Activated CD8-positive, alpha-beta T cell treated with anti-CD3 and anti-CD28 coated beads for 36 hours (primary cell): Measurements from ENCODE around the gene DPP6. TPM values are rescaled to one million over a fixed set of nuclear protein-coding genes. Genes with fewer than 3 reads are reported as not detected.

Experiments
- ATAC-seq: fragments of 200-7000 bp; cut with Tn5 transposase; one replicate; pipeline ENCODE4 v1.10.0; 2021; ENCODE audit warnings: mild to moderate bottlenecking, moderate library complexity
- CTCF ChIA-PET: fragments of 350-600 bp; sonication (Branson Sonifier 250); formaldehyde crosslinking; loops from one replicate; lab custom pipeline; 2021; ENCODE audit warnings: antibody characterized with exemption; lab: Charles Lee
- POLR2A ChIA-PET: fragments of 350-600 bp; sonication (Branson Sonifier 250); formaldehyde crosslinking; loops from one replicate; lab custom pipeline; 2021; ENCODE audit warnings: antibody characterized with exemption; lab: Charles Lee
- DNase-seq: peaks from one replicate; pipeline ENCODE4 v3.0.0-alpha.2; 2020
- H3K27ac Mint-ChIP-seq: one replicate; pipeline ENCODE4 v1.8.0; 2021; ENCODE audit warnings: mild to moderate bottlenecking, mixed read lengths
- H3K27me3 Mint-ChIP-seq: one replicate; pipeline ENCODE4 v1.8.0; 2021; ENCODE audit warnings: mixed read lengths
- H3K36me3 Mint-ChIP-seq: one replicate; pipeline ENCODE4 v1.8.0; 2021; ENCODE audit warnings: low read depth, mixed read lengths
- H3K4me1 Mint-ChIP-seq: one replicate; pipeline ENCODE4 v1.8.0; 2021; ENCODE audit warnings: low read depth, mixed read lengths
- H3K4me3 Mint-ChIP-seq: one replicate; pipeline ENCODE4 v1.8.0; 2021; ENCODE audit warnings: mild to moderate bottlenecking, moderate library complexity, mixed read lengths
- H3K9me3 Mint-ChIP-seq: one replicate; pipeline ENCODE4 v1.8.0; 2021; ENCODE audit warnings: mixed read lengths
- intact Hi-C: fragments of 100-400 bp; cut with micrococcal nuclease; formaldehyde crosslinking; loops from one replicate; pipeline ENCODE4 v1.10.0; 2022
- total RNA-seq, 2 experiments: library from RNA; stranded (reverse); gene quantifications; one replicate each; pipeline ENCODE4 v1.2.3, GENCODE V29; 2021
- TF ChIP-seq, protein P1 (sequence below): fragments of 200-600 bp; IDR thresholded peaks from one replicate; pipeline ENCODE4 v1.8.0; 2022; ENCODE audit warnings: antibody characterized with exemption, mild to moderate bottlenecking

Gene DPP6
- total RNA-seq, 2 experiments from 2014 or later = not detected

DNA sequence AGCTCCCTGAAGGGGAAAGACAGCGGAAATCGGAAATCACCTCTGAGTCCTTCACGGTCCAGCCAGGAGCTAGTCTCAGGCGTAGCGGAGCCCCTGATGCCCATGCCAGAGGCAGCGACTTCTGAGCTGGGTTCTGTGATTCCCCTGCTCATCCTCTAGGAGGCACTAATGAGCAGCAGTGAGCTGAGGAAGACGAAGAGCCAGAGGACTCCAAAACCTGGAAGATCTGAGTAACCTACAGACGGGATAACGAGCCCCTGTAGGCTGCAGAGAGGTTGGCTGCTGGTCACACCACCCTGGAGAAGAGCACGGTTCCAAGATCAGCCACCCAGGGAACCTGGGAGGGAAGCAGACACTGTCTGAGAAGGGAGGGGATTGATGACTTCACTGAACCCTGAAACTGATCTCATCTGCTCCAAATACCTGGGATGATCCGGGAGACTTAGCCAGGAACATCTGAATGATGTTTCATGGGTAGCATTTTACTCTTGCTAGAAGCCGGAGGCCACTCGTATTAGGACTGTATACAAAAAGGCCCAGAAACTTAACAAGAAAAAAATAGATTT lies 646.6 kb downstream of the DPP6 start:
- no peak for ATAC-seq
- no peaks in the 10 kb centered on the region for H3K4me1 Mint-ChIP-seq
- H3K9me3 Mint-ChIP-seq = peaks cover 2% of the 10 kb centered on the region
- no peak overlapping the region for H3K27ac Mint-ChIP-seq
- no peak overlapping the region for H3K4me3 Mint-ChIP-seq
- CTCF ChIA-PET = interaction anchor here (0.8 to 1.4 kb wide), 7 partner anchors 9 to 215 kb away, joined by 3 to 9 read pairs (median 4); no protein-coding TSS in a partner anchor
- no peak for DNase-seq
- no peaks in the 10 kb centered on the region for H3K36me3 Mint-ChIP-seq
- intact Hi-C loops = no loop called here
- TF ChIP-seq, protein P1, sequence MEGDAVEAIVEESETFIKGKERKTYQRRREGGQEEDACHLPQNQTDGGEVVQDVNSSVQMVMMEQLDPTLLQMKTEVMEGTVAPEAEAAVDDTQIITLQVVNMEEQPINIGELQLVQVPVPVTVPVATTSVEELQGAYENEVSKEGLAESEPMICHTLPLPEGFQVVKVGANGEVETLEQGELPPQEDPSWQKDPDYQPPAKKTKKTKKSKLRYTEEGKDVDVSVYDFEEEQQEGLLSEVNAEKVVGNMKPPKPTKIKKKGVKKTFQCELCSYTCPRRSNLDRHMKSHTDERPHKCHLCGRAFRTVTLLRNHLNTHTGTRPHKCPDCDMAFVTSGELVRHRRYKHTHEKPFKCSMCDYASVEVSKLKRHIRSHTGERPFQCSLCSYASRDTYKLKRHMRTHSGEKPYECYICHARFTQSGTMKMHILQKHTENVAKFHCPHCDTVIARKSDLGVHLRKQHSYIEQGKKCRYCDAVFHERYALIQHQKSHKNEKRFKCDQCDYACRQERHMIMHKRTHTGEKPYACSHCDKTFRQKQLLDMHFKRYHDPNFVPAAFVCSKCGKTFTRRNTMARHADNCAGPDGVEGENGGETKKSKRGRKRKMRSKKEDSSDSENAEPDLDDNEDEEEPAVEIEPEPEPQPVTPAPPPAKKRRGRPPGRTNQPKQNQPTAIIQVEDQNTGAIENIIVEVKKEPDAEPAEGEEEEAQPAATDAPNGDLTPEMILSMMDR = peak; percentile 44
- POLR2A ChIA-PET = interaction anchor here (0.8 kb wide), 1 partner anchor 15 kb away, joined by 3 read pairs; no protein-coding TSS in a partner anchor
- H3K27me3 Mint-ChIP-seq = no peaks in the 10 kb centered on the region

DNA sequence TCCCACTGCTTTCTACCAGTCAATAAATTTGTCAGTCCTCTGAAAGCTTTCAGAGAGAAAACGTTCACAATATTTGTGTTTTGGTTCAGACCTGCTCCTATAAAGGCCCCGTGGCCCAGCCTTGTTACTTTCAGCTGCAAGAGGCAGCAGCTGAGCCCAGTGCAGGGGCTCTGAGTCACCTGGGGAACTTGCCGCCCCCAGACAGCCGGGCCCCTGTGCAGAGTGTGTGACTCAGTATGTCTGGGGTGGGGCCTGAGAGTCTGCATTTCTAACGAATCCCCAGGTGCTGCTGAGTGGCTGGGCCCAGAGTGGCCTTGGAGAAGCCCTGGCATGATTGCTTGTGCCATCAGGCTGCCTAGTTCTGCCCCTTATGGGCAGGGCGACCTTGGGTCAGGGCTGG lies 647.2 kb downstream of the DPP6 start:
- ATAC-seq = peak; percentile 58
- no peaks in the 10 kb centered on the region for H3K36me3 Mint-ChIP-seq
- intact Hi-C loops = no loop called here
- peak; percentile 27 for DNase-seq
- H3K9me3 Mint-ChIP-seq = peaks cover 2% of the 10 kb centered on the region
- no peak overlapping the region for H3K27ac Mint-ChIP-seq
- no peaks in the 10 kb centered on the region for H3K27me3 Mint-ChIP-seq
- POLR2A ChIA-PET = interaction anchor here (0.8 kb wide), 1 partner anchor 16 kb away, joined by 3 read pairs; no protein-coding TSS in a partner anchor
- TF ChIP-seq, protein P1 = no peak
- no peaks in the 10 kb centered on the region for H3K4me1 Mint-ChIP-seq
- CTCF ChIA-PET = interaction anchor here (1.2 to 1.4 kb wide), 3 partner anchors 10 to 44 kb away, joined by 4 to 9 read pairs (median 5); no protein-coding TSS in a partner anchor
- H3K4me3 Mint-ChIP-seq = no peak overlapping the region

DNA sequence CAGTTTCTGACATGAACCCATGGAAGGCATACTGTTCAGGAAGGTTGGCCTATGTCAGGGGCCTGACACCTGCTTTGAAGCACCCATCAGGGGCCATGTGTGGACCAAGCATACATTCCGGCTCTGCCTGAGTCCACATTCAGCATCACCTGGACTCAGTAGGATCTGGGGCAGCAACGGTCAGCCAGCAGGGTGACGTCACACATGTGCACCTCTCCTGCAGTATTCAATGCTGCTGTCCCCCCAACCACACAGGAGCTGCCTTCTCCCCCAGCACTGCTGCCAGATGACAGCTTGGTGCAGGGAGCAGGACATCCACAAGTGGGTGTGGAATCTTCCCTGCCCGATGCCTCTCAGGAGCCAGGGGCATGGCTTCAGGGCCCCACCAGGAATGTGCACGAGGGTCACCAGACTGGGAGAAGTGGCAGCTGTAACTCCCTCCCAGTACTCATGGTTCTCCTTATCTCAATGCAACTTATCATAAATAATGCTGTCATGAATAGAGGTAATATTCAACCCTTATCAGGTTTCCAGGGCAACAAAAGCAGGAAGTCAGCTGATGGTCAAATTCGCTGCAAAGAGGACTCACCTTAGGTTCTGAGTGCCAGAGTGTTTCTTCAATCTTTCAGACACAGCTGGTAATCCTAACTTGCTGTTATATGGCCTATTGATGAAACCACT lies 657.8 kb downstream of the DPP6 start:
- POLR2A ChIA-PET = no interaction called here
- TF ChIP-seq, protein P1 = no peak
- CTCF ChIA-PET = interaction anchor here (1.1 kb wide), 1 partner anchor 11 kb away, joined by 4 read pairs; no protein-coding TSS in a partner anchor

DNA sequence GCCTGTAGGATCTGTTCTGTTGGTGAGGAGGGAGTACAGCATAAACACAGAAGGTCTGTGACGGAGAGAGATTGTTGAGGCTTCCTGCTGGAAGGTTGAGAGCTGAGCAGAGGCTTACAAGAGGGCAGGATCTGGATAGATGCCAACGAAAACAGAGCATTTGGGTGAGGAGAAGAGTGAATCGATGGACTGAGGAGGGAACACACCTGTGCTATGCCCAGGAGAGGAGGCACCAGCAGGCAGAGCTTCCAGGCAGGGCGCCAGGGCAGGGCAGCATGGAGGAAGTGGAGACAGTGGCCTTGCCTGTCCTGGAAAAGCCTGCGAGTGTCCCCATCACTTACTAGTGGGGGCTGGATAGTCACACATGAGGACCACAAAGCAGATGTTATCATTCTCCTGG lies 667.8 kb downstream of the DPP6 start:
- no peaks in the 10 kb centered on the region for H3K4me1 Mint-ChIP-seq
- H3K27ac Mint-ChIP-seq = no peak overlapping the region
- no peak for ATAC-seq

More for the DNA sequence above, 657.8 kb downstream of the DPP6 start:
- H3K4me1 Mint-ChIP-seq = no peaks in the 10 kb centered on the region
- H3K27ac Mint-ChIP-seq = no peak overlapping the region
- H3K27me3 Mint-ChIP-seq = peaks cover 3% of the 10 kb centered on the region
- intact Hi-C loops = no loop called here
- DNase-seq (no peak), ATAC-seq (no peak)
- H3K4me3 Mint-ChIP-seq = no peak overlapping the region
- H3K36me3 Mint-ChIP-seq = no peaks in the 10 kb centered on the region
- H3K9me3 Mint-ChIP-seq = peaks cover 8% of the 10 kb centered on the region

More for the DNA sequence above, 667.8 kb downstream of the DPP6 start:
- no peak for DNase-seq
- no peak overlapping the region for H3K4me3 Mint-ChIP-seq
- H3K27me3 Mint-ChIP-seq = peaks cover 4% of the 10 kb centered on the region
- ChIA-PET CTCF (no interaction called here), POLR2A (no interaction called here)
- H3K9me3 Mint-ChIP-seq = peaks cover 2% of the 10 kb centered on the region
- TF ChIP-seq, protein P1 = no peak
- no peaks in the 10 kb centered on the region for H3K36me3 Mint-ChIP-seq
- intact Hi-C loops = no loop called here
